ENCODE measurements around the gene TBC1D23.
A peak's percentile ranks its signal among the peaks of the same experiment; 100 is the strongest.
"Not testable (repeated sequence)": the region's sequence is repeated elsewhere in the genome, so short reads cannot be mapped to it uniquely, and the experiment has no call there.

The TBC1D23 gene

DNA sequence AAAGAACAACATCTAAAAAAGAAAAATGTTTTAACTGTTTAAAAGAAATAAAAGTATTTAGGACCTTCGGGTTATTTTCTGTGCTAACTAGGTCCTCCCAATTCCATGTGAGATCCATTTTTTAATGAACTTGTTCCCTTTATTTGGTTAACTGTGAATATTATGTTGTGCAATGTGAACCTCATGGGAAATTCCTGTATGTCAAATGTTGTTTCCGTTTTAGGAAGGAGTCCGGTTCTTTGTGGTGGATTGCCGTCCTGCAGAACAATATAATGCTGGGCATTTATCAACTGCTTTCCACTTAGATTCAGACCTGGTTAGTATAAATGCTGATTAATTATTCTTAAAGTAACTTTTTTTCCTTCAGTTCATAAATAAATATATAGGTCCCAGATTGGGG, 38.2 kb downstream of the TBC1D23 start:
- DNase-seq (ENCODE audit: low spot score) = no peak

DNA sequence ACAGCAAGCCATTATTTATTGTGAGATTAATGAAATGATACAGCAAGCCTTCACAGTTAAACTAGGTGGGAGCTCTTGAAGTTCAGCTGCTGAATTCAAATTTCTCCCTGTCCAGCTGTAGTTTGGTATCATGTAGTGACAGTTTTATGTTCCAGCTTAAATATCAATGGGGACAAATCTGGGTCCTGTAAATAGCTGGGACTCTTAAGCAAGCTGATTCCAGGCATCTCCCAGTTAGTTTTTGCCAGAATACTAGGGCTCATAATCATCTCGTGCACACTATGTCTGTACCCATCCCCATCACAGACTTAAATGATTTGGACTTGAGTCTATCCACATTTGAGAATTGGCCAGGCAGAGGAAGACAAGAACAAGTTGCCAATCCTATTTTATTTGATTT, 45.9 kb downstream of the TBC1D23 start:
- DNase-seq (ENCODE audit: low spot score) = no peak

DNA sequence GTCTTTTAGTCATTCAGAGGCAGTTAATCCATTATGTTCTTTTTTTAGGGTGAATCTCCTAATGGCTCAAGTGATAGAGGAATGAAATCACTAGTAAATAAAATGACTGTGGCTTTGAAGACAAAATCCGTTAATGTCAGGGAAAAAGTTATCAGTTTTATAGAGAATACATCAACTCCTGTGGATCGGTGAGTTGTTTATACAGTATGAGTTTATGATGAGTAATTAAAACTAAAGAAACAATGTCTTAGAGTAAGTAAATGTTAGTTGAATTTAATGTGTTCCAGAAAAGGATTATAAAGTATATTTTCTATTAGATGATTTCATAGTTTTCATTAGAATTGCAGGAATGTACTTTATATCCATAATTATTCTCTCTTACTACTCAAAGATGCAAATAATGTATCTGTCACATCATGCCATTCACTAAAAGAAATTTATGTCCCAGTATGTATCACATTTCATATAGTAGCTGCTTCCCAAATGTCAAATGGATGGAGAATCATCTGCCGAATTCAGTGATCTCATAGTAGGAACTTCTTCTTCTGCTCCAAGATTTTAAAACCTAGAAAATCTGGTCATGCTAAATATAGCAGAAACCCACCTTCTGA, 49.7 kb downstream of the TBC1D23 start:
- DNase-seq (ENCODE audit: low spot score) = no peak

DNA sequence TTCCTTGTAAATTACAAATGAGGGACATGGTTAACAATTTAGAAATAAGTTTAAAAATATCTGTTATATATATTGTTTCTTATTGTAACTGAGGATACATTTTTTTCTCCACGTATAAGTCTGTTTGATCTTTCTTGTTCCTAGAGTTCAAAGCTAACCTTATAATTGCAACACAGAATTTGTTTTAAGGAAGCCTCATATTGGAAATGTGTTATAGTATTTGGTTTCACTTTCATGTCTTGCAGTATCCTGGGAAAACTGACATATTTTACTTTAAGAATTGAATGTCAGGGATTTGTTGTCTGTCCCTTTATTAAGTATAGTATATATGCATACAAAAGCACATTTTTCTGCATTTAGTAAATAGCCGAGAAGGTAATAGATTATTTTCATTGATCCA, 50.2 kb downstream of the TBC1D23 start:
- no peak for DNase-seq (ENCODE audit: low spot score)

DNA sequence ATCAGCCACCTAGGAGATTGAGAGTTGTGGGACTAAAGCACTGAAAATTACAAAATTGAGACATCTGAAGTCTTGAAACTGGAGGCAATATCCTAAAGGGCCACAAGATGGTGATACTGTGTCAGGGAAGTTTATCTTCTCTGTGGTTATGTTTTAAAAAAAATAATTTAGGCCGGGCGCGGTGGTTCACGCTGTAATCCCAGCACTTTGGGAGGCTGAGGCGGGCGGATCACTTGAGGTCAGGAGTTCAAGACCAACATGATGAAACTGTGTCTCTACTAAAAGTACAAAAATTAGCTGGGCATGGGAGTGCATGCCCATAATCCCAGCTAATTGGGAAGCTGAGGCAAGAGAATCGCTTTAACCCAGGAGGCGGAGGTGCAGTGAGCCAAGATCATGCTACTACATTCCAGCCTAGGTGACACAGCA, 55.9 kb downstream of the TBC1D23 start:
- DNase-seq (ENCODE audit: low spot score) = peak; percentile 30

DNA sequence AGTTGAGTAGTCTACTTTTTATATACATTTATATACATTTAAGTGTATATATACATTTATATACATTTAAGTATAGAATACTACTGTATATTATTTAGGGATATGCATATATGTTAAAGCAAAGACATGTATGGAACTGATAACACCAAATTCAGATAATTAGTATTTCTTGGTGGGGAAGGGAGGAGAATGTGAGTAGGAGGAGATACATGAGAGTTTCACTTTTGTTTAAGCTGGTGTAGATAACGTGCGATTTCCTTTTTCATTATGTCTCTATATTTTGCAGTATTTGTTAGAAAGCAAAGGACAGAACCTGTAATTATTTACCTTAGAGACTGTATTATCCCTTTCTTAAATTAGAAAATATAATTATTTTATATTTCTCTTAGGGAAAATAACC, 57.1 kb downstream of the TBC1D23 start:
- no peak for DNase-seq (ENCODE audit: low spot score)

DNA sequence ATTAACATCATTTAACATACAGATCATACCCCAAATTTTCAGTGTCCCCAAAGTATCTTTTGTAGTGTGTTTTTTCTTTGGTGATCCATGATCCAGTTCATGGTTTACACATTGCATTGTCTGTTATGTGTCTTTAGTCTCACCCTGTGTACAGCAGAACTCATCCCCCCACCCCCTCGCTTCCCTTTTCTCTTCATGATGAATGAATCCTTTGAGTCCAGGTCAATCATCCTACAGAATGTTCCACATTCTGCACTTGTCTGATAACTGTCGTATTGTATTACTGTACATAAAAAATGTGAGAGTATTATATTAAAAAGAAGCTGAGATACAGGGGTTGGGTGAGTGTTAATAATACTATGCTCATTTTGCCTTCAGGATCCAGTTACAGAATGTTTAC, 59.2 kb downstream of the TBC1D23 start:
- no peak for DNase-seq (ENCODE audit: low spot score)

DNA sequence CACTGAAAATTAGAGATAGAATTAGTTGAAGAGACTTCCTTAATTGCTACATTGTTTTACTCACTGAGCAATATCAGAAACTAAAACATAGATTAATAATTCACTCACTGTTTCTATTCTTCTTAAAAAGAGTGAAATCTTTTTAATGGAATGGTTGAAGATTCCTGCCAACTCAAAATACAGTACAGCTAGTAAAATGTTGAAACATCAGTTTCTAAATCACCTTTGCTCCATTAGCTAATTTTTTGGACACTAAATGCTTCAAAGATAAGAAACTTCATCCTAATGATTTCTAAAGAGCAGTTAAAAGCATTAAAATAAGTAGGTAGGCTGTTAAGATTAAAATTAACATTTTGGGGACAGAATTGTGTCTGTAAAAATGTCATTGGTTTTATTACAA, 63.3 kb downstream of the TBC1D23 start:
- DNase-seq (ENCODE audit: low spot score) = no peak

DNA sequence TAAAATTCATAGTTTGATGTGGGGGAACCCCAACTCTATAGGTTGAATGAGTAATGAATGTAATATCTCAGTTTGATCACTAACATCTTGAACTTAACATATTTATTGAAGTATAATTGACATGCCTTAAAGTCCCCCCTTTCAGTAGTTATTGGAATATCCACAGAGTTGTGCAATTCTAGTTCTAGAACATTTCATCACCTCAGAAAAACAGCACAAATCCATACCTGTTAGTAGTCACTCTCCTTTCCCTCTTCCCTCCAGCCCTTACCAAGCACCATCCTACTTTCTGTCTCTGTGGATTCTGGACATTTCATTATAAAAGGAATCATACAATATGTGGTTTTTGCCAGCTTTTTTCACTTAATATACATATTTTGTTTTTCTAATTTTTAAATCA, 65.0 kb downstream of the TBC1D23 start:
- DNase-seq (ENCODE audit: low spot score) = no peak

DNA sequence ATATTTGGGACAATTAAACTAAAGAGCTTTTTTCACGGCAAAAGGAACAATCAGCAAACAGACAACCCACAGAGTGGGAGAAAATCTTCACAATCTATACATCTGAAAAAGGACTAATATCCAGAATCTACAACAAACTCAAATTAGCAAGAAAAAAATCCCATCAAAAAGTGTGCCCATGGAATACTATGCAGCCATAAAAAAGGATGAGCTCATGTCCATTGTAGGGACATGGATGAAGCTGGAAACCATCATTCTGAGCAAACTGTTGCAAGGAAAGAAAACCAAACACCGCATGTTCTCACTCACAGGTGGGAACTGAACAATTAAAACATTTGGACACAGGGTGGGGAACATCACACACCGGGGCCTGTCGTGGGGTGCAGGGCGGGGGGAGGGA, 66.6 kb downstream of the TBC1D23 start:
- not testable (repeated sequence) for DNase-seq (ENCODE audit: low spot score)

DNA sequence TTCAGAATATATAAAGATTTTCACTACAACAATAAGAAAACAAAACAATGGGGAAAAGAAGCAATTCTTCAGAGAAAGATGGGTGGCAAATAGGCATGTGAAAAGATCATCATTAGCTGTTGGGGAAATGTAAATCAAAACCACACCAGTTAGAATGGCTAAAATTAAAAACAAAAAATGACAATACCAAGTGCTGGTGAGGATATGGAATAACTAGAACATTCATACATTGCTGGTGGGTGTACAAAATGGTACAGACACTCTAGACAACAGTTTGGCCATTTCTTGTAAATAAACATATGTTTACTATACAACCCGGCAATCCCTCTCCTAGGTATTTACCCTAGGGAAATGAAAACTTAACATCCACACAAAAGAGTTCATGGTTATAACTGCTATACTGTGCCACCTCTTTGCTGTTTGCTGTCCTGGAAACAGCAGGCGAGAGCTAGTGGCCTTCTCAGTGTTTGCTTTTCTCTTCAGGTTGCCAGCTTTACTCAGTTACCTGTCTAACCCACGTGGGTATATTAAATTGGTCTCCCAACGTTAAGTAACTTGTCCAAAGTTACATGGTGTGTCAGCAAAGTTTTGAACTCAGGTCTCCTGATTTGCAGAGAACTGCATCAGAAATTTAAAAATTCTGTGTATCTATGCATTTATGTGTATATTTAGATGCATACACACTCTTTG, 69.2 kb downstream of the TBC1D23 start:
- DNase-seq (ENCODE audit: low spot score) = no peak

DNA sequence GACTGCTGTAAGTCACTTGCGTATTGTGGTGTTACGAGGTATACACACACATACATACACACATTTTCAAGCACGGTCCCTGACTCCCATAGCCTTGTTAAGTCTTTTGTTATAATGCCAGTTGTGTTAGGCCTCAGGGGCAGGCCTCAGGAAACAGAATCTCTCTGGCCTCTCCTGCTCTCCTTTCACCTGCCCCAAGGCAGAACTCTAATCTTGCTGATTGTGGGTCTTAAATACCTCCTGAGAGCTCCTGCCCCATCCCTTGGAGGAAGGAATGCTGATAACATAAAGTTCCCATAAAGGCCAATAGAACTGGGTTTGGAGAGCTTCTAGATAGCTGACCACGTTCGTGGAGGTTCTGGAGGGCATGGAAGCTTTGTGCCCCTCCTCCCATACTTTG, 69.9 kb downstream of the TBC1D23 start:
- no peak for DNase-seq (ENCODE audit: low spot score)

DNA sequence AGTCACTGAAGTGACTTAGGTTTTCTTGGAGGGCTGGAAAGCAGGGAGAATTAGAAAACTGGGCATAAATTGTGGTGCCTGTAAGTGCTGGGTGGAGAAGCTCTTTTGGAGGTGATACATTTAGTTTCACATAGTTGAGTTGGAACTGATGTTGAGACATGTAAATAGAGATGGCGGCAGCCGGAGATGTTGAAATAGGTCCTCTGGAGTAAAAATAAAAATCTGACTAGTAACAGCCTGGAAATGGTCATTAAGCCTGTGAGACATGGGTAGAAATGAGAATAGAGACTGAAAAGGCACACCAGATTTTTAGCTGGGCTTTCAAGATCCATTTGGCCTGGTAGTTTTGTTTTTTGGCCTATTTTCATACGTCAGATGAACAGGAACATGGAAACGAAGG, 70.9 kb downstream of the TBC1D23 start:
- no peak for DNase-seq (ENCODE audit: low spot score)

DNA sequence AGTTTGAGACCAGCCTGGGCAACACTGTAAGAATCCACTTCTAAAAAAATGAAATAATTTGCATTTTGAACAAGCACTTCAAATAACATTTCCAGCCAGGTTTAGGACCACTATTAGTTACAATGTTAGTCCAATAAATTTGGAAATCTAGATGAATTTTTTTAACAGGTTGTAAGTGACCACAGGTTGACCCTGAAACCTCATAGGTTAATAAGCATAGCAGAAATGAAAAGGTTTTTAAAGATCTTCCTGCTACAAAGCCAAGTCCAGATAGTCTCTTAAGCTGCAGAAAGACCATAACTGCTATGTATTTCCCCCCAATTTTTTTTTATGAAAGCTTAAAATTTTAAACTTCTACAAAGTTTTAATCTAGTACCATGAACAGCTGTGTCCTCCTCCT, 72.3 kb downstream of the TBC1D23 start:
- DNase-seq (ENCODE audit: low spot score) = no peak

DNA sequence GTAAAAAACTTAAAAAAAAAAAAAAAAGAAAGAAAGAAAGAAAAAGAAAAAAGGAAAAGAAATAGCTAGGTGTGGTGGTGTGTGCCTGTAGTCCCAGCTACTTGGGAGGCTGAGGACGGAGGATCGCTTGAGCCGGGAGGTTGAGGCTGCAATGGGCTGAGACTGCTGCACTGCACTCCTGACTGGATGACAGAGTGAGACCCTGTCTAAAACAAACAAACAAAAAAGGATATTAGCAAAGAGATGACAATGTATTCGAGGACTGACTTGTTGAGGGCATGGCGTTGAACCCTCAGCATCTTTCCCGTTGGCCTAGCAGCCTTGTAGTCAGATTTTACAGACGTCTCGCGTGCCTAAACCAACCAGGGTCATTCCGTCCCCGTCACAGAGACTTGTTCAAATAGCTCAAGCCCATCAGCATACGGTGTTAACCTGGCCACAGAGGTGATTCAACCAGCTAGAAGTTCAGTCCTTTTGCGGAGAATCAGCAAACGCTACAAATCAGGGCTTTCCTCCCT, 73.2 kb downstream of the TBC1D23 start:
- DNase-seq (ENCODE audit: low spot score) = no peak

DNA sequence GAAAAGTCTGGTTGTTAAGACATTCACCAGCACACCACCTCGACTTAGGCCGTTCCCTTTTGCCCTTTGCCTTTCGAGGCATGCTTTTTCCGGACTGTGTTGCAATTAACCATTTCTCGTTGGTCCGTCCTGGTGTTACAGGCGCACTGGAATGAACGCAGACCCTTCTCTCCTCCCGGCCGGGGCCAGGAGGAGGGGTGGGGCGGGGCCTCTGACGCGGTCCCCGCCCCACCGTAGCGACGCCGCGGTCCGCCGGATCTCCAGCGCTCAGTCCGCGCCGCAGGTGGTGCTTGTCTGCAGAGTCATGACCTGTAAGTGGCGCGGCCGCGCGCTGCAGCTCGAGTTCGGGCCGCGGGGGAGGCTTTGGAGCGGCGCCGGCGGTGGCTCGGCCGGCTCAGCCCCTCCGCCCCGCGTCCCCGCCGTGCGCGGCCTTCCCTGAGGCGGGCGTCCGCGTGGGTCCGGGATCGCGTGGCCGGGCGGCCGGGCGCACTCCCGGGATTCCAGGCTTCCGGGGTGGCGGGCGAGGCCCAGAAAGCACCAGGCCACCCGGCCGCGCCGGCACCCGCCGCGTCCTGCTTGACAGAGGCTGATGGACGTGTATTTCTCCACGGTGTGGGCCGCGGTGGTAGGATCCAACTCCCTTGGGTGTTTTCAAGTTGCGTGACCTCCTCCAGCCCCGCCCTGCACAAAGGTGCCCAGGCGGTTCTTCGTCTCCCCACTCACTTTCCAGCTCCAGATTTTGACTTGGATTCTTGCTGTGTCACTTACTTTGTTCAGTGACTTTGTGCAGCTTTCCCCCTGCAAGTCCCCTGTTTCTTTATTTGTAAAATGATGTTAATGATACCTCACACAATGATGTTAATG, 73.9 kb downstream of the TBC1D23 start, which contains the start of gene NIT2:
Gene NIT2, plus strand, starts transcription at position 270 of the 864 bp plus-strand sequence. Its CDS starts 35 bp downstream, at position 305.
- DNase-seq (ENCODE audit: low spot score) = peak; percentile 98

DNA sequence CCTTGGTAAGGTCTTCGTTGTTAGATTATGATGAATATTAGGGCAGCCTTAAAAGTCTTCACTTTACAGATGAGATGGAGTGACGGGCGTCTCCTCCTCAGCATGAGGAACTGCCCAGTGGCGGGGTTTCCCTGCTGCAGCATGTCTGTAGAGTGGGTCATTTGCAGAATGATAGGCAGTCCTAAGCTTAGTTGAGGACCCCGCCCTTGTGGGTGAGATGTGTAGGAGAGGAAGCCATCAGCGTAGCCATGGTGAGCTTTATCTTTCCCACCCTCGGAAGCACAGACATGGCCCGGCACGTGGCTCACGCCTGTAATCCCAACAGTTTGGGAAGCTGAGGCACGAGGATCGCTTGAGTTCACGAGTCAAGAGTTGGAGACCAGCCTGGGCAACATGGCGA, 74.6 kb downstream of the TBC1D23 start:
- DNase-seq (ENCODE audit: low spot score) = peak; percentile 62

DNA sequence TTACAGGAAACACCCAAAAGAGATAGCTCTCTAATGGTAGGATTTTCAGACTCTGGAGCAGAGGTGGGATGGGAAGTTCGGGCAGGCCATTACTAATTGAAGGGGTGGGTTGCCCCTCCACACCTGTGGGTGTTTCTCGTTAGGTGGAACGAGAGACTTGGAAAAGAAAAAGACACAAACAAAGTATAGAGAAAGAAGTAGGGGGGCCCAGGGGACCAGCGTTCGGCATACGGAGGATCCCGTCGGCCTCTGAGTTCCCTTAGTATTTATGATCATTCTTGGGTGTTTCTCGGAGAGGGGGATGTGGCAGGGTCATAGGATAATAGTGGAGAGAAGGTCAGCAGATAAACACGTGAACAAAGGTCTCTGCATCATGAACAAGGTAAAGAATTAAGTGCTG, 75.4 kb downstream of the TBC1D23 start:
- not testable (repeated sequence) for DNase-seq (ENCODE audit: low spot score)

DNA sequence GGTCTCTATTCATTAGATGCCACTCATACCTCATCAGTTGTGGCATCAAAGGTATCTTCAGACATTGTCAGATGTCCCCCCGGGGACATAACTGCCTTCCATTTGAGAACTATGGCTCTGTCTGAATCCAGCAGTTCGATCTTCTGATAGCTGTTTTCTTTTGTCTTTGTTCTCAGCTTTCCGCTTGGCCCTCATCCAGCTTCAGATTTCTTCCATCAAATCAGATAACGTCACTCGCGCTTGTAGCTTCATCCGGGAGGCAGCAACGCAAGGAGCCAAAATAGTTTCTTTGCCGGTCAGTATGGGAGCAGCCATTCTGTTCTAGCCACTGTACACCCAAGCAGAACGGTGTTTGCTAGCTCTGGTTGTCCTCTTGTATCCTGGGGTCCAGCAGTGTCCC, 78.1 kb downstream of the TBC1D23 start:
- DNase-seq (ENCODE audit: low spot score) = no peak

DNA sequence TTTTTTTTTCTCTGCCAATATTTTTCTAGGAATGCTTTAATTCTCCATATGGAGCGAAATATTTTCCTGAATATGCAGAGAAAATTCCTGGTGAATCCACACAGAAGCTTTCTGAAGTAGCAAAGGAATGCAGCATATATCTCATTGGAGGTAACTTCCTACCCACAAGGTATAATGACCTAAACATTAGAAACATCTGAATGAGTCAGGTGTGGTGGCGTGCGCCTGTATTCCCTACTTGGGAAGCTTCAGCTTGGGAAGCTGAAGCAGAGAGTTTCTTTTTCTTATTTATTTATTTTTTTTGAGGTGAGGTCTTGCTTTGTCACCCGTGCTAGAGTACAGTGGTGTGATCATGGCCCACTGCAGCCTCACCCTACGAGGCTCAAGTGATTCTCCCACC, 79.0 kb downstream of the TBC1D23 start:
- no peak for DNase-seq (ENCODE audit: low spot score)

DNA sequence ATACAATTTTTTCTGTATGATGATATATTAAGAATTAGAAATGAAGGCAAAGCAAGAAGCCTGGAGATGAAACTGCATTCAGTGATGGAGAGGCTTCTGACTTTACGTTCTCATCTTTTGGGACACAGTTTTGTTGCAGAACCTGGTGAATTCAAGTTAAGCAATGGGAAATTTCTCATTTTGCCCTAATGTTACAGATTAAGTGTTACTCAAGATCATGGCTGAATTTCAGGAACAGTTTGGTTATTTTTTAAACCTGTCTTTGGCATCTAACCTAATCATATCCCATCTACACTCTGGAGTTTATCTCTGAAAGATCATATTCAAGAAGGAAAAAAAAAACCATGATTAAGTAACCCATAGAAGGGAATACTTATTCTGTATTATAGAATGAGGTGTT, 79.7 kb downstream of the TBC1D23 start:
- DNase-seq (ENCODE audit: low spot score) = no peak

DNA sequence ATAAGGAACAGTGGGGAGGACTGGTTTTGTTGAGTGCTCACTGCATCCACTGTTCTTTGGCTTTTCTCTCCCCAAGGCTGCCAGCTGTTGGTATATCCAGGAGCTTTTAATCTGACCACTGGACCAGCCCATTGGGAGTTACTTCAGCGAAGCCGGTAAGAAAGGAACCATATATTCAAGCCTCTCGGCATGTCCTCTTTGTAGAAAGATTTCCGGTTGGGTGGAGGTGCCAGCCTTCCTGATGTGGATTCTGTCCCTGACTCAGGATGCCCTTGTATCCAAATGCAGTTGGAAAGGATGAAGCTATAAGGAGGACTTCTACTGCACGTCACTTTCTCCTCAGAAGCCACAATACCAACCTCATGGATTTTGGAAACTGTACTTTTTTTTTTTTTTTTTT, 87.9 kb downstream of the TBC1D23 start:
- DNase-seq (ENCODE audit: low spot score) = no peak

DNA sequence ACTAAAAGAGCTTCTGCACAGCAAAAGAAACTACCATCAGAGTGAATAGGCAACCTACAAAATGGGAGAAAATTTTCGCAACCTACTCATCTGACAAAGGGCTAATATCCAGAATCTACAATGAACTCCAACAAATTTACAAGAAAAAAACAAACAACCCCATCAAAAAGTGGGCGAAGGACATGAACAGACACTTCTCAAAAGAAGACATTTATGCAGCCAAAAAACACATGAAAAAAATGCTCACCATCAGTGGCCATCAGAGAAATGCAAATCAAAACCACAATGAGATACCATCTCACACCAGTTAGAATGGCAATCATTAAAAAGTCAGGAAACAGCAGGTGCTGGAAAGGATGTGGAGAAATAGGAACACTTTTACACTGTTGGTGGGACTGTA, 91.0 kb downstream of the TBC1D23 start:
- not testable (repeated sequence) for DNase-seq (ENCODE audit: low spot score)
